ENCODE results near the gene DIPK1B. TPM values are rescaled to one million over a fixed set of nuclear protein-coding genes. Genes with fewer than 3 reads are reported as not detected.

DIPK1B gene
- polyA plus RNA-seq, 1 of the 3 experiments (the other 2 are of a cell fraction), result 24.5 TPM

DNA sequence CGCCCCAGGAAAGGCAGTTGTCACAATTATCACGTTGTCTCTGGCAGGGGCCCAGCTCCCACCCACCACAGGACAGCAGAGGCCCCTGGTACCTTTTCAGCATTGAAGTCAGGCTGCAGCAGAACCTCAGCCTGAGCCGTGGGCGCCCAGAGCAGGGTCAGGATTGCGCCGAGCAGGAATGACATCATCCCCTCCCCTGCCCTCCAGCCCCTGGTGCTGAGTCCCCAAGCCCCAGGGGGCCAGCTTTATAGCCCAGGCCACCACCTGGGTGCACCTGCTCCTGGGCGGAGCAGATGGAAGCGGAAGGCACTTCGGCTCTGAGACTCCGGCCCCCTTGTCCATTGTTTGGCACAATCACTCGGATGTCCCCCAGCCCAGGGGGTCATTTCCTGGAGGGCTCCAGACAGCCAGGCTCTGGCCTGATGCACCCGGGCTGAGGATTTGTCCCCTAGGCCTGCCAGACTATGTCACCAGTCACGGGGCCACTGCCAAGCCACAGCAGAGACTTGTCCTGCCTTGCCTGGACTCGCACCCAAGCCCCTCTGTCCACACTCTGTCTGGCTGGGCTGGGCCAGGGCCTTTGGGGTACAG, 52.0 kb downstream of the DIPK1B start, which contains the start of gene LCN15:
Gene LCN15, minus strand, starts transcription at position 218 of the 591 bp plus-strand sequence. Its CDS starts 30 bp downstream, at position 188.
- H3K4me2 ChIP-seq, result no peak within 1 kb of the TSS
- no peaks in the 10 kb centered on the region for H3F3A ChIP-seq (replicated peaks; ENCODE audit: insufficient read depth)
- ChIA-PET POLR2A (no interaction called here), CTCF (interaction anchor here (1.3 to 1.9 kb wide), 2 partner anchors 21 to 28 kb away, joined by 3 to 5 read pairs; no protein-coding TSS in a partner anchor)
- no peaks in the 10 kb centered on the region for H3K36me3 ChIP-seq (replicated peaks in 1 of 2; ENCODE audit: control insufficient read depth in 1 of 2, insufficient read depth in 2 of 2, low read length in 1 of 2)
- H2AFZ ChIP-seq (ENCODE audit: low read depth), result no peak within 1 kb of the TSS
- DNase-seq, result no peak
- no peaks in the 10 kb centered on the region for H3K79me2 ChIP-seq (ENCODE audit: insufficient read depth)
- H3K9ac ChIP-seq, result no peak within 1 kb of the TSS
- H3K4me3 ChIP-seq (ENCODE audit: low read depth in 2 of 2, low read length in 1 of 2), result no peak within 1 kb of the TSS
- H3K9me3 ChIP-seq, result no peaks in the 10 kb centered on the region
- no peaks in the 10 kb centered on the region for H3K9me2 ChIP-seq
- H4K20me1 ChIP-seq (ENCODE audit: insufficient read depth), result no peaks in the 10 kb centered on the region
- 70% methylated on average over 5 of the region's 14 CpGs for WGBS (ENCODE audit: low lambda C conversion rate)
- no peak within 1 kb of the TSS for H3K27ac ChIP-seq (ENCODE audit: low read depth in 2 of 2, low read length in 1 of 2)
- H3K27me3 ChIP-seq (ENCODE audit: insufficient read depth), result no peaks in the 10 kb centered on the region; the same call in 1 of the 2 replicates
- TF ChIP-seq, protein P1, sequence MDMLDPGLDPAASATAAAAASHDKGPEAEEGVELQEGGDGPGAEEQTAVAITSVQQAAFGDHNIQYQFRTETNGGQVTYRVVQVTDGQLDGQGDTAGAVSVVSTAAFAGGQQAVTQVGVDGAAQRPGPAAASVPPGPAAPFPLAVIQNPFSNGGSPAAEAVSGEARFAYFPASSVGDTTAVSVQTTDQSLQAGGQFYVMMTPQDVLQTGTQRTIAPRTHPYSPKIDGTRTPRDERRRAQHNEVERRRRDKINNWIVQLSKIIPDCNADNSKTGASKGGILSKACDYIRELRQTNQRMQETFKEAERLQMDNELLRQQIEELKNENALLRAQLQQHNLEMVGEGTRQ (IDR thresholded peaks at IDR 0.05; ENCODE audit: borderline replicate concordance, low read depth, low read length), result no peak
- TF ChIP-seq, protein P2, sequence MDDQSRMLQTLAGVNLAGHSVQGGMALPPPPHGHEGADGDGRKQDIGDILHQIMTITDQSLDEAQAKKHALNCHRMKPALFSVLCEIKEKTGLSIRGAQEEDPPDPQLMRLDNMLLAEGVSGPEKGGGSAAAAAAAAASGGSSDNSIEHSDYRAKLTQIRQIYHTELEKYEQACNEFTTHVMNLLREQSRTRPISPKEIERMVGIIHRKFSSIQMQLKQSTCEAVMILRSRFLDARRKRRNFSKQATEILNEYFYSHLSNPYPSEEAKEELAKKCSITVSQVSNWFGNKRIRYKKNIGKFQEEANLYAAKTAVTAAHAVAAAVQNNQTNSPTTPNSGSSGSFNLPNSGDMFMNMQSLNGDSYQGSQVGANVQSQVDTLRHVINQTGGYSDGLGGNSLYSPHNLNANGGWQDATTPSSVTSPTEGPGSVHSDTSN (IDR thresholded peaks at IDR 0.05), result no peak
- TF ChIP-seq EP300 (IDR thresholded peaks at IDR 0.05; ENCODE audit: borderline replicate concordance in 1 of 2, low read depth in 1 of 2, low read length in 1 of 2) (no peak), MXI1 (IDR thresholded peaks at IDR 0.05; ENCODE audit: low read depth, low read length) (no peak), FOSL2 (IDR thresholded peaks at IDR 0.05; ENCODE audit: borderline replicate concordance, low read depth) (no peak), SIN3A (IDR thresholded peaks at IDR 0.05; ENCODE audit: borderline replicate concordance, low read depth, low read length) (no peak), GATA2 (CRISPR knock-in tag; IDR thresholded peaks at IDR 0.05) (no peak), EZH2phosphoT487 (IDR thresholded peaks at IDR 0.05; ENCODE audit: borderline replicate concordance, low read depth) (no peak), YY1 (IDR thresholded peaks at IDR 0.05; ENCODE audit: low read depth) (no peak), TAF1 (IDR thresholded peaks at IDR 0.05; ENCODE audit: borderline replicate concordance, low read depth, low read length) (no peak), SMC3 (IDR thresholded peaks at IDR 0.05; ENCODE audit: low read depth, low read length) (no peak)
- TF ChIP-seq, protein P3, sequence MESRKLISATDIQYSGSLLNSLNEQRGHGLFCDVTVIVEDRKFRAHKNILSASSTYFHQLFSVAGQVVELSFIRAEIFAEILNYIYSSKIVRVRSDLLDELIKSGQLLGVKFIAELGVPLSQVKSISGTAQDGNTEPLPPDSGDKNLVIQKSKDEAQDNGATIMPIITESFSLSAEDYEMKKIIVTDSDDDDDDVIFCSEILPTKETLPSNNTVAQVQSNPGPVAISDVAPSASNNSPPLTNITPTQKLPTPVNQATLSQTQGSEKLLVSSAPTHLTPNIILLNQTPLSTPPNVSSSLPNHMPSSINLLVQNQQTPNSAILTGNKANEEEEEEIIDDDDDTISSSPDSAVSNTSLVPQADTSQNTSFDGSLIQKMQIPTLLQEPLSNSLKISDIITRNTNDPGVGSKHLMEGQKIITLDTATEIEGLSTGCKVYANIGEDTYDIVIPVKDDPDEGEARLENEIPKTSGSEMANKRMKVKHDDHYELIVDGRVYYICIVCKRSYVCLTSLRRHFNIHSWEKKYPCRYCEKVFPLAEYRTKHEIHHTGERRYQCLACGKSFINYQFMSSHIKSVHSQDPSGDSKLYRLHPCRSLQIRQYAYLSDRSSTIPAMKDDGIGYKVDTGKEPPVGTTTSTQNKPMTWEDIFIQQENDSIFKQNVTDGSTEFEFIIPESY (IDR thresholded peaks at IDR 0.05; ENCODE audit: borderline replicate concordance, low read depth), result no peak
- TF ChIP-seq, protein P4, sequence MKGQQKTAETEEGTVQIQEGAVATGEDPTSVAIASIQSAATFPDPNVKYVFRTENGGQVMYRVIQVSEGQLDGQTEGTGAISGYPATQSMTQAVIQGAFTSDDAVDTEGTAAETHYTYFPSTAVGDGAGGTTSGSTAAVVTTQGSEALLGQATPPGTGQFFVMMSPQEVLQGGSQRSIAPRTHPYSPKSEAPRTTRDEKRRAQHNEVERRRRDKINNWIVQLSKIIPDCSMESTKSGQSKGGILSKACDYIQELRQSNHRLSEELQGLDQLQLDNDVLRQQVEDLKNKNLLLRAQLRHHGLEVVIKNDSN (IDR thresholded peaks at IDR 0.05; ENCODE audit: borderline replicate concordance, low read depth), result no peak
- TF ChIP-seq, protein P5, sequence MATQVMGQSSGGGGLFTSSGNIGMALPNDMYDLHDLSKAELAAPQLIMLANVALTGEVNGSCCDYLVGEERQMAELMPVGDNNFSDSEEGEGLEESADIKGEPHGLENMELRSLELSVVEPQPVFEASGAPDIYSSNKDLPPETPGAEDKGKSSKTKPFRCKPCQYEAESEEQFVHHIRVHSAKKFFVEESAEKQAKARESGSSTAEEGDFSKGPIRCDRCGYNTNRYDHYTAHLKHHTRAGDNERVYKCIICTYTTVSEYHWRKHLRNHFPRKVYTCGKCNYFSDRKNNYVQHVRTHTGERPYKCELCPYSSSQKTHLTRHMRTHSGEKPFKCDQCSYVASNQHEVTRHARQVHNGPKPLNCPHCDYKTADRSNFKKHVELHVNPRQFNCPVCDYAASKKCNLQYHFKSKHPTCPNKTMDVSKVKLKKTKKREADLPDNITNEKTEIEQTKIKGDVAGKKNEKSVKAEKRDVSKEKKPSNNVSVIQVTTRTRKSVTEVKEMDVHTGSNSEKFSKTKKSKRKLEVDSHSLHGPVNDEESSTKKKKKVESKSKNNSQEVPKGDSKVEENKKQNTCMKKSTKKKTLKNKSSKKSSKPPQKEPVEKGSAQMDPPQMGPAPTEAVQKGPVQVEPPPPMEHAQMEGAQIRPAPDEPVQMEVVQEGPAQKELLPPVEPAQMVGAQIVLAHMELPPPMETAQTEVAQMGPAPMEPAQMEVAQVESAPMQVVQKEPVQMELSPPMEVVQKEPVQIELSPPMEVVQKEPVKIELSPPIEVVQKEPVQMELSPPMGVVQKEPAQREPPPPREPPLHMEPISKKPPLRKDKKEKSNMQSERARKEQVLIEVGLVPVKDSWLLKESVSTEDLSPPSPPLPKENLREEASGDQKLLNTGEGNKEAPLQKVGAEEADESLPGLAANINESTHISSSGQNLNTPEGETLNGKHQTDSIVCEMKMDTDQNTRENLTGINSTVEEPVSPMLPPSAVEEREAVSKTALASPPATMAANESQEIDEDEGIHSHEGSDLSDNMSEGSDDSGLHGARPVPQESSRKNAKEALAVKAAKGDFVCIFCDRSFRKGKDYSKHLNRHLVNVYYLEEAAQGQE (IDR thresholded peaks at IDR 0.05; ENCODE audit: low read depth, low read length), result no peak
- TF ChIP-seq, protein P6, sequence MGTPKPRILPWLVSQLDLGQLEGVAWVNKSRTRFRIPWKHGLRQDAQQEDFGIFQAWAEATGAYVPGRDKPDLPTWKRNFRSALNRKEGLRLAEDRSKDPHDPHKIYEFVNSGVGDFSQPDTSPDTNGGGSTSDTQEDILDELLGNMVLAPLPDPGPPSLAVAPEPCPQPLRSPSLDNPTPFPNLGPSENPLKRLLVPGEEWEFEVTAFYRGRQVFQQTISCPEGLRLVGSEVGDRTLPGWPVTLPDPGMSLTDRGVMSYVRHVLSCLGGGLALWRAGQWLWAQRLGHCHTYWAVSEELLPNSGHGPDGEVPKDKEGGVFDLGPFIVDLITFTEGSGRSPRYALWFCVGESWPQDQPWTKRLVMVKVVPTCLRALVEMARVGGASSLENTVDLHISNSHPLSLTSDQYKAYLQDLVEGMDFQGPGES (IDR thresholded peaks at IDR 0.05; ENCODE audit: low read depth, low read length), result no peak
- H3K4me1 ChIP-seq (ENCODE audit: control insufficient read depth in 1 of 2, insufficient read depth in 2 of 2, low read depth in 1 of 2, low read length in 1 of 2), result peaks cover 0 to 11% of the 10 kb centered on the region in 2 experiments; a peak in 1 of 4 replicates

Data from SK-N-SH (cell line).